HG03565 (cell line): ENCODE data around the gene ABHD1.

Experiments used
- ATAC-seq: cut with Tn5 transposase; IDR thresholded peaks from one replicate; pipeline ENCODE4 v1.9.1; 2021; ENCODE audit warnings: mild to moderate bottlenecking, moderate library complexity; ENCODE audit not compliant: unreplicated experiment

ABHD1 gene

DNA sequence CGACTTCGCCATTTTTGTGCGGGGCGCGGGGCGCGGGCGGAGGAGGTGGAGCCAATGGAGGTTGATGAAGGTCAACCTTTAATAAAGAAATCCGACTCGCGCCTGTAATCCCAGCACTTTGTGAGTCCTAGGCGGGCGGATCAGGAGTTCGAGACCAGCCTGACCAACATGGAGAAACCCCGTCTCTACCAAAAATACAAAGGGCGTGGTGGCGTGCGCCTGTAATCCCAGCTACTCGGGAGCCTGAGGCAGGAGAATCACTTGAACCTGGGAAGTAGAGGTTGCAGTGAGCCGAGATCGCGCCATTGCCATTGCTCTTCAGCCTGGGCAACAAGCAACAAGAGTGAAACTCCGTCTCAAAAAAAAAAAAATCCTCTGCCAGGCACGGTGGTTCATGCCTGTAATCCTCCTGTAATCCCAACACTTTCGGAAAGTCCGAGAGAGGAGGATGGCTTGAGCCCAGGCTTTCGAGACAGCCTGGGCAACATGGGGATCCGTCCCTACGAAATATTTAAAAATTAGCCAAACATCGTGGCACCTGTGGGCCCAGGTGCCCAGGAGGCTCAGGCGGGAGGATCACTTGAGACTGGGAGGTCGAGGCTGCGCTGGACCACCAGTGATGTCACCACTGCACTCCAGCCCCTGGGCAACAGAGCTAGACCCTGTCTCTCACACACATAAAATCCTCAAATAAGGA is 11.3 kb downstream of the ABHD1 start:
- no peak for ATAC-seq

DNA sequence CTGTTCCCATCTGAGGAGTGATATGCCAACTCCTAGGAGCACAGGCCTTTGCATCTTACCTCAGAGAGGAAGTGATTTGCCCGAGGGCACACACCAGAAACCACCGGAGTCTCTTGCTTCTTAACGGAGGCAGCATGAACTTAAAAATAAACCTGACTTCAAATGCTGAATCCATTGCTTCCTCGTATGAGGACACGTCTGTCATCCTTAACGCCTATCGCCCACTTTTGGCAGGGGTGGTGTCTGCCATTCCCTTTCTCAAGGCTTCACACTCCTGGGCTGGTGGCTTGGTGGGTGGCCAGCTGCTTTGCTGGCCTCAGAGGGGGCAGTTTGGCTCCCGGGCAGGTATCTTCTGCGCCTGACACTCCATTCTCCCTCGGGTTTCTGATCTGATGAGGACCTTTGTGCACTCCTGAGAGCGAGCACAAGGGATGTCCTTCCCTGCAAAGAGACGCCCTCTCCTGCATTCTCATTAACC is 11.9 kb downstream of the ABHD1 start:
- ATAC-seq: no peak

DNA sequence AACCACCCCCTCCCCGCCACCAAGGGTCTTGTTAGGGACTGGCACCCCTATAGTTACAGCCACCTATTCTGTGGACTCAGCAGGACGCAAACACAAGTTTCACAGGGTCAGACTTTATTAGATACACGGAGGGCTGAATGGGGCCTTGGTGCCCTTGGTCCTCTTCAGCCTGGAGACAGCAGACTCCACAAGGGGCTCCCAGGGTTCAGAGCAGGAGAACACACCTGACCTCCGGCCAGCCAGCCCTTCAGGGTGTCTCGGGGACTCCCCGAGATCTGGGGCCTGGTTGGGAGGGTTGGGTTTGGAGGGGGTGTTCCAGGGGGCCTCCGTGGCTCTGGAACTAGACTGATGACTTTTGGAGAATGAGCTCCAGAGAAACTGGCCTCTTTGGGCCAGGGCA is 13.1 kb downstream of the ABHD1 start:
- ATAC-seq: no peak

DNA sequence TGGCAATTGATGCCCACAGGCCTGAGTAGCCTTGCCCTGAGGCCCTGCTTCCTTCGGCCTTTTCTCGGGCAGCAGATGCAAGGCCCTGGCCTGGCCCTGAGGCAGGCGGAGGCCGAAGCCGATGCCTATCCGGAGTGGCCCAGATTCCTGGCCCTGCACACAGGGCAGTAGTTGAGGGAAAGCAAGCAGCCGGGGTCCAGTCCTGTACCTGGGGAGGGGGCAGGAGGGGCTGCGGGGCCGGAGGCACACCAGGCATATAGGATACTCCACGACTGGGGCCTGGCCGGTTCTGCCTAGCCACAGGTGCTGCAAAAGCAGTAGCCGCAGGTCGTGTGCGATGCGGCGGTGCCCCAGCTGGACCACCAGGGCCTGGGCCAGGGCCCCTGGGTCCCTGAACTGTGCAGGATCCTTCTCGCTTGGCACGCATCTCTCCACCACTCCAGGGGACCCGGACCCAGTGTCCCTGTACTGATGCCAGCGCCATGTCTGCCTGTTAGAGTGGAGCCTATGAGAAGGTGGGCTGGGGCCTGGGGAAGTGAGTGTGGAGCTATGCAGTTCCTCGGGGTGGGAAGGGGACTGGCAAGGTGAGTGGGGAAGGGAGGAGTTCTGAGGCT is 13.8 kb downstream of the ABHD1 start:
- no peak for ATAC-seq

DNA sequence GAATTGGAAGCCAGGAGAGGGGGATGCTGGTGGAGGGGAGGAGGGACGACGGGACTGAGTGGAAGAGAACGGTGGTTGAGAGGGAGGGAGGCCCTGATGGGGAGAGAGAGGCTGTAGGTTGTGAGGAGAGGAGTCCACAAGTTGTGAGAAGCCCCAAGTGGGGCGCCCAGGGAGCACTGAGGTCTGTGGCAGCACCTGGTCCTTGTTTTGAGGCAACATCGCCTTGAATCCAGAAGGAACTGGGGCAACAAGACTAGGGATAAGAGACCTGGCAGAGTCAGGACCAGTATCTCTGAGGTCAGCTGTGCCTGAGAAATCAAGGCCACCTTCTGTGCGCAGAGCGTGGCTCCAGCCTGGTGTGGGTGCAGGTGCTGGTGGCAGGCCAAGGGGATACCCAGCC is 14.5 kb downstream of the ABHD1 start:
- ATAC-seq: no peak

DNA sequence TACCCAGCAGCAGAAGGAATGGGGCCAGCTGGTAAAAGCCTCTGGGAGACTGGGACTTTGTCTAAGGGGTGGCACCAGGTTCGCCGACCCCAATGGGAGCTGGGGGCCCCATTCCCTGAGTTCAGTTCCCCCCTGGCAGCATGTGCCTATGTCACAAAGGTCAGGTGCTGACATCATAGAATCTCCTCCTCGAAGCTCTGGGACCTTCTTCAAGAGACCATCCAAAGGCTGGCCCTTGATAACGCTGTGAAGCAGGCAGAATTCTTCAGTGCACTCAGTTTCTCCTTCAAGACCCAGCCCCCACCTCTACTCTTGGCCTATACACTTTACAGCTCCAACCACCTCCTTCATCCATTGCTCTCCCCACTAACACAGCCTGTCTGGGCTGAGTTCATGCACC is 15.7 kb downstream of the ABHD1 start, which contains the start of gene PRR30:
PRR30 (minus strand) TSS at position 101 of the 400 bp plus-strand sequence. CDS start 1,081 bp downstream, outside the sequence.
- no peak for ATAC-seq

DNA sequence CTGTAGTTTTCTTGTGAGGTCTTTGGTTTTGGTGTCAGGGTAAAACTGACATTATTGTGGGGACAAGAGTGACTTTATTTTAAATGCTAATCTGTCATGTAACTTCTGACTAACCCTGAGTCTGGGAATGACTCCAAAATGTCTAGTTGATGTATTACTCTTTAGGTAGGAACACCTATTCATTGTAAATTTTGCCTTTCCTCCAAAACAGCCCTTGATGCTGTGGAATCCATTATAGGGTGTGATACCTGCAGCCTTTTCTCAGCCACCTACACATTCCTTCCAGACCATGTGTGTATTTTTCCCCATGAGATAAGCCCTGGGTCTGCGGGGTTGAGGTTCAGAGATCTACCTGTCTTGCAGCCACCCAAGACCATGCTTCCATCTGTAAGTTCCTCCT is 19.7 kb downstream of the ABHD1 start:
- no peak for ATAC-seq

DNA sequence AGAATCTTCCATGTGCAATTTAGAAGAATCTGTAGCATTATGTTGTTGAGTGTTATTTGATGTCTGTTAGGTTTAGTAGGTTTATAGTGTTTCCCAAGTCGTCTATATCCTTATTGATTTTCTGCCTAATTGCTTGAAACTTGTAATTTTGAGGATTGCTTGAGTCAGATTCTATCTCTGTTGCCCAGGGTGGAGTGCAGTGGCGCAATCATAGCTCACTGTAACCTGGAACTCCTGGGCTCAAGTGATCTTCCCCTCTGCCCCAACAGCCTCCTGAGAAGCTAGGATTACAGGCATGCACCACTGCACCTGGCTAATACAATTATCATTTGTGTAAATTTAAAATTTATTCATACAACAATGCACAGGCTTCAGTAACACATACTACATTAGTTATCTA is 22.1 kb downstream of the ABHD1 start:
- ATAC-seq: no peak

DNA sequence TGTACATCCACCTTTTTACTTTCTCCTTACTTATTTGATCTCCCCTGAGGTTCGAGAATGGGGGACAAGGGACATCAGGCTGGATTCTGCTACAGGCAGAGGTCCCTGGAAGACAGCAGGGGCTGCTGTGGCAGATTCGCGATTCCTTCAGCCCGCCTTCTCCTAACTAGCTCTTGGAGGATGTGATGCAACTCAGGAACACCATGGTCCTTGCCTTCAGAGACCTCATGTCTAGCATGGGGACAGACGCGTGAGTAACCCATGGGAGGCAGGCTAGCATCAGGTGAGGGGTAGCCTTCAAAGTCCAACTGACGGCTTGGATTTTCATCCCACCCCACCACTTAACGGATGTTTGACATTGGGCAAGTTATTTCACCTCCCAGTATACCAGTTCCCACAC is 24.3 kb downstream of the ABHD1 start:
- ATAC-seq: no peak

DNA sequence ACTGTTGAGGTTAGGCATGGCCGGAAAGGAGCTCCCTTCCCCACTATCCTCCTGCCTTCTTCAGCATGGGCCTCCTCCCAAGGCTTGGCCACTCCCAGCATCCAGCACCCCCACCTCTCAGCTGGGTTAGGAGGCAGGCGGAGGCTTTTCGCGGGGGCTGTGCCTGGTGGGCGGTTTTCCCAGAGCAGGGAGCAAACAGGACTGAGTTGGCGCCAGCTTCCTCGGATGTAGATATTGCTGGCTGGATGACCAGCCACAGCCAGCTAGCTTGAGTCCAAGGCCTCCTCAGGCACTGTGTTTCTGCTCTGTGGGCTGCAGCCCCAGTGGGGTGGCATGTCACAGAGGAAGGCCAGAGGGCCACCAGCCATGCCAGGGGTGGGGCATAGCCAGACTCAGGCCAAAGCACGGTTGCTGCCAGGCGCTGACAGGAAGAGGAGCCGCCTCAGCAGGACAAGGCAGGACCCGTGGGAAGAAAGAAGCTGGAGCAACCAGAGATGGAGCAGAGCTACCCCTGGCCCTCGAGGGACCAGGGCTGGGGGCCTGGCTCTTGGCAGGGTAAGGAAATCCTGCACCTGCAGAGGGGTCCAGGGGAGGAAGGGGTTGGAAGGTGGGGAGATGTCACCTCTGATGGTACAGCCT is 25.3 kb downstream of the ABHD1 start, which contains the start of gene TCF23:
TCF23 (plus strand) TSS at position 204 of the 639 bp plus-strand sequence; CDS start at position 334, 130 bp downstream.
- no peak for ATAC-seq

DNA sequence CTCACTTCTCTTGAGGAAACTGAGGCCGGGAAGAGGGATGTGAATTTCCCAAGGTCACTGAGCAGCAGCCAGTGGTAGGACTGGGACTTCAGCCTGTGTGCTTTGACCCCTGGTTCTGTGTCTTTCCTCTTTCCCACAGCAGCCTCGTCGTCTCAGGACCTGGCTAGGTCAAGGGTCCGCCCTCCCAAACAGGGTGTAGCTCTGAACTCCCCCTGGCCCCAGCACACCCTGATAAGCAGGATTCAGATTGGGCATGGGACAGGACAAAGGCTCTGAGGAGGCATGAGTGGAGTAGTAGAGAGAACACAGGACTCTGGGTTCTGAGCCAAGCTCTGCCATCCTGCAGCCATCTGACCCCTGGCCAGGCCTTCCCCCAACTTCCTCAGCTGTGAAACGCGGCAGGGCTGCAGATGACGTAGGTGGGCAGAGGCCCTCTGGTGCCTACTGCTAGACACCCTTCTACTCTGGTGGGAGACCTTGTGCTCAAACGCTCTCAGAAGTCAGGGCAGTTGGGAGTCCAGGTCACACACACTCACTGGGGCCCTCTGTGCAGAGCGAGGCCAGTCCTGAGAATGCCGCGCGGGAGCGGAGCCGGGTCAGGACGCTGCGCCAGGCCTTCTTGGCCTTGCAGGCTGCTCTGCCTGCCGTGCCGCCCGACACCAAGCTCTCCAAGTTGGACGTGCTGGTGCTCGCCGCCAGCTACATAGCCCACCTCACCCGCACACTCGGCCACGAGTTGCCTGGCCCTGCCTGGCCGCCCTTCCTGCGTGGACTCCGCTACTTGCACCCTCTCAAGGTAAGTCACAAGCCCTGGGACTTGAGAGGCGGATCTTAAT is 26.2 kb downstream of the ABHD1 start:
- ATAC-seq: no peak

DNA sequence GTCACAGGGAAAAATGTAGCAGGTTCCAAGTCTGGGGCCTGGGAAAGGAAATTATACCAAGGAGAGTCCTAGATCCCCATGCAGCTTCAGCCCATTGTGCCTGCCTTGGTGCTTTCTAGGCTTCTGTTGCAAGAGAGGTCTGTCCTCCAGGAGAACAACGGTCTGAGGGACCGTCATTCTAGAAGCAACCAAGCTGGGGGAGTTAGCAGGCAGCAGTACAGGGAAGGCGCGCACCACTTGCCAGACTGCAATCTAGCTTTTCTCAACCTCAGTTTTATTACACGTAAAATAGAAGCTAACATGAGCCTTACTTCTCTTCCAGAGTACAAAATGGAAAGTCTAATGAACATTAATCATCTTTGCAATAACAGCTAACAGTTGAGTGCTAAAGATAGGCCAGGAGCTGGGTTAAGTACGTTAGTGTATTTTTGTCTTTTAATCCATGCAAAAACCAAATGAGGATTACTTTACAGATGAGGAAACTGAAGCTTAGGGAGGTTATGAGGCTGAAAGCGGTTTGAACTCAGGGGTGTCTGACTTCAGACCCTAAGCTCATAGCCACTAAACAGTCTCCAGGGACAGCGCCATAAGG is 27.1 kb downstream of the ABHD1 start:
- no peak for ATAC-seq

DNA sequence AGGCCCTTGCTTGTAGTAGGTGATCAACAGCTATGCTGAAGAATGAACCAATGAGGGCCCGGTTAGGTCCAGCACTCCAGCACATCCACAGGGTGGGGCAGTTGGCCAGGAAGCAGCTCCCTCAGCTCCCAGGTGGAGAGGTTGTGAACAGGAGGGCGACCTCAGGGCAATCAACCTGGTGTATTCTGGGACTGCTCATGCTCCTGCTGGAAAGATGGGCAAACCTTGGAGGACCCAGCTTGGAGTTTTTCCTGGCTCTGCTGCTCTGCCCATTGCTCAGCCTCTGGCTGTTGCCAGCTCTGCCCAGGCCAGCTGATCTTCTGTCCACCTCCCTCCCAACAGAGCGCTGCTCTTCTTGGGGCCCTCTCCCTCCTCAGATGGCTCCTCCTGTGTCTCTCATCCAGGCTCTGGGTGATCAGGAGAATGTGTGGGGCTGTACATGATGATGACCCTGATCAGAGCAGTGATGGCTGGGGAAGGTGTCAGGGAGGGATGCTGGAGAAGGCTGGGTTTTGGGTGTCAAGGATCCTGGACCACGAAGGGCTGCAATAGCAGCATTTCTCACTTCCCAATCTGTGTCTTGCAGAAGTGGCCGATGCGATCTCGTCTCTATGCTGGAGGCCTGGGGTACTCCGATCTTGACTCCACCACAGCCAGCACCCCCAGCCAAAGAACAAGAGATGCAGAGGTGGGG is 28.6 kb downstream of the ABHD1 start:
- ATAC-seq: no peak

DNA sequence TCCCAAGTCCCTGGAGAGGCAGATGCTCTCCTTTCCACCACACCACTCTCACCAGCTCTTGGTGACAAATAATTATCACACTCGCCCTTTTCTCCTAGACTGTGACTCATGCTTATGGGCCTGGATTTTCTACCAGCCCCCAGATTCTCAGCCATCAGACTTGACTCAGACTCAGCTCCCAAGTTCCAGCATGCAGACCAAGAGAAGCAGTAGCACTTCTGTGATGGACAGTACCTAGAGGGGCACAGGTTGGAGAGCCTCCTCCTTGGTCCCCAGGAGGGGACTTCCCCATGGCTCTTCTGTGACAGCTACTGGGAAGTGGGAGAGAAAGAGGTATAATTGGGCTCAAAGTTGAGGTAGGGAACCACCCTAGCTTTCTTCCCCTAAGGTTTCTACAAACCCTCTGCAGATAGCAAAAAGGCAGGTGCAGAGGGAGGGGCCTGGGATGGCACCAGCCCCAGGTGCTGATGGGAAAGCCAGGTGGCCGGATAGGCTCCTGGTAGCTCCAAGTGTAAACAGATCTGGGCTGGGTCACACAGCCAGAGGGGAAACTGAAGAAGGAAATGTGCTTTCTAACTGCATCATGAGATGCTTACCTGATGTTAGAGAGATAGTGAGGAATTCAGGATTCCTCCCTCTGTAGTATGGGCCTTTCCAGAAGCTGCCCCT is 29.3 kb downstream of the ABHD1 start:
- no peak for ATAC-seq

DNA sequence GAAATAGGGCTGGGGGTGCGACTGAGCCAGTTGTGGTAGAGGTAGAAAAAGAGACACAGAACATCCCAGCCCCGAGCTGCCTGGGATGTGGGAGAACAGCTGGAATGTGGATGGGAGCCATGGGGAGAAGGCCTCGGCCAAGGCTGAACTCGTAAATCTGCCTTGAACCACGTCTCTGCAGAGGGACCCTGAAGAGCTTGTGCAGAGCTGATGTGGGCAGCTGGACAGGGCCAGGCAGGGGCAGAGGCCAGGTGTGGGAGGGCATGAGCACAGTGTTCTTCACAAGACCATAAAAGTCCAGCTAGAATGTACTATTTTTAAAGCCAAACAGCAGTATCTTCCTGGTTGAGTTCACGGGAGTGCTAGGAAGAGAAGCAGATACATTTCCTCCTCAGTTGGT is 30.9 kb downstream of the ABHD1 start:
- ATAC-seq: no peak

DNA sequence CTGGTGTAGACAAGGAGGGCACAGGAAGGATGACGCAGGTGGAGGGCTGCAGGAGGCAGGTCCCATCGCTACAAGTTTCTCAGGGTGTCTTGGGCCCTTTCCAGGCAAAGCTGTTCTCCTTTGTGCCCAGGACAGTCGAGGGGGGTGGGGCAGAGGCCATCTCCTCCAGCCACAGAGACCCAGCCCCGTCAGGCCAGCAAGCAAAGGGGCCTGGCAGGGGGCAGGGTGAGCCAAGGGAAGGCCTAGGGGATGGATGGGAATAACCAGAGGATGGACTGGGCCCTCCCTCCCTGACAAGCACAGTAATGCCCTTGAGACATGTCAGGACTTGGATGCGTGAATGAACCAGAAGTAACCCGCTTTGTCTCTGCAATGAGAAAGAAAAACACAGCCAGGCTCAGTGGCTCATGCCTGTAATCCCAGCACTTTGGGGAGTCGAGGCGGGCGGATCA is 31.5 kb downstream of the ABHD1 start:
- no peak for ATAC-seq

DNA sequence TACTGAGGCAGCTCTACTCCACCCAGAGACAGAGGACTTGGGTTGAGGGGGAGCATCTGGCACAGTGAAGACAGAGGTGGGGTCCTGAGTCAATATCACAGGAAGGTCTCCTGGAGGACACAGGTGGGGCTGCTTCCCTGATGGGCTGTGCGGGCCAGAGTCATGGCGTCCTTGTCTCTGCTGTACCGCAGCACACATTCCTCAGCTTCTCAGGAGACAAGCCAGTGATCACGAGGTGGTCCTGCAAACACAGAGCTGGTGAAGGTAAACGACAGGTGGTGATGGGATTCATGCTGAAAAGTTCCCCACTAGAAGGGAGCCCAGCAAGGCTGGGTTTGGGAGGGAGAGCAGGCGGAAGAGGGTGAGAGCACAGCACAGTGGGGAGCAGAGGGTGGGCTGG is 34.9 kb downstream of the ABHD1 start:
- ATAC-seq: no peak

DNA sequence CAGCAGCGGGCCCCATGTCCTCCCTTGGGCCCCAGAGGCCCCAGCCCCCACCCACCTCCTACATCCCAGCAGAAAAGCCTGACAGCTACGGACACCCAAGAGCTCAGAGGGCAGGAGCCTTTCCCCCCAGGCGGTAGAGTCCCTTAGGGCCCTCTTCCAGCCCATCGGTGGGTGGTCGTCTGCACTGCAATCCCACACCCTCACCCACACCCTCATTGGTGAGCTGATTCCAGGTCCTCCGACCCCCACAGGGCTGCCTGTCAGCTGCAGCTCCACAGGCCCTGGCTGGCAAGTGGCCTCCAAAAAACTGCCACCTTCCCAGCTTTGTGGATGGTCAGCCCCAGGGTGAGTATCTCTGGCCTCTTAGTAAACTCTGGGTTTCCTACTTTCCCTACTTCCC is 35.7 kb downstream of the ABHD1 start:
- no peak for ATAC-seq

DNA sequence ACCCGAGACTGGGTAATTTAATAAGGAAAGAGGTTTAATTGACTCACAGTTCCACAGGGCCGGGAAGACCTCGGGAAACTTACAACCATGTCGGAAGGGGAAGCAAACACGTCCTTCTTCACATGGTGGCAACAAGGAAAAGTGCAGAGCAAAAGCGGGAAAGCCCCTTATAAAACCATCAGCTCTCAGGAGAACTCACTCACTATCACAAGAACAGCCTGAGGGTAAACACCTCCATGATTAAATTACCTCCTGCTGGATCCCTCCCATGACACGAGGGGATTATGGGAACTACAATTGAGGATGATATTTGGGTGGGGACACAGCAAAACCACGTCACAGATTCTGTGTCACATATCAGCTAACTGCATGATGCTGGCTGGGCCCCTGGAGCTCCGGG is 36.6 kb downstream of the ABHD1 start:
- no peak for ATAC-seq
